GM23338 (cell line): ENCODE results near the gene LAPTM5. TPM values are rescaled to one million over a fixed set of nuclear protein-coding genes. Genes with fewer than 3 reads are reported as not detected.

Source experiments
- ATAC-seq: fragments of 200-7000 bp; cut with Tn5 transposase; 3 replicates; pipeline ENCODE4 v1.9.1; 2020
- DNase-seq: peaks from one replicate; pipeline ENCODE4 v3.0.0-alpha.2; 2015; ENCODE audit warnings: low spot score
- H2AFZ ChIP-seq: fragments of 200-600 bp; sonication (generic); 2 replicates; pipeline ENCODE4 v1.8.0; 2016; ENCODE audit warnings: antibody characterized with exemption, mild to moderate bottlenecking, moderate library complexity
- H3F3A ChIP-seq: fragments of 200-600 bp; sonication (generic); replicated peaks from 2 replicates; pipeline ENCODE4 v1.8.0; 2017; ENCODE audit warnings: antibody characterized with exemption, mixed run types, low read depth
- H3K27ac ChIP-seq: fragments of 200-600 bp; sonication (generic); 2 replicates; pipeline ENCODE4 v1.6.1; 2016; ENCODE audit warnings: low read depth
- H3K27me3 ChIP-seq: fragments of 200-600 bp; sonication (generic); 2 replicates; pipeline ENCODE4 v1.8.0; 2016; ENCODE audit warnings: mild to moderate bottlenecking, mixed run types, moderate library complexity; ENCODE audit not compliant: insufficient read depth
- H3K36me3 ChIP-seq: fragments of 200-600 bp; sonication (generic); 2 replicates; pipeline ENCODE4 v1.8.0; 2016; ENCODE audit warnings: mild to moderate bottlenecking; ENCODE audit not compliant: insufficient read depth
- H3K4me1 ChIP-seq: fragments of 200-600 bp; sonication (generic); 2 replicates; pipeline ENCODE4 v1.8.0; 2016; ENCODE audit warnings: mild to moderate bottlenecking, moderate library complexity; ENCODE audit not compliant: insufficient read depth
- H3K4me2 ChIP-seq: fragments of 200-600 bp; sonication (generic); 2 replicates; pipeline ENCODE4 v1.7.1; 2017; ENCODE audit warnings: mixed run types
- H3K4me3 ChIP-seq: fragments of 200-600 bp; sonication (generic); 2 replicates; pipeline ENCODE4 v1.6.1; 2016; ENCODE audit warnings: mixed run types
- H3K79me2 ChIP-seq: fragments of 200-600 bp; sonication (generic); replicated peaks from 2 replicates; pipeline ENCODE4 v1.8.0; 2017; ENCODE audit warnings: mild to moderate bottlenecking; ENCODE audit not compliant: insufficient read depth
- H3K9me2 ChIP-seq: fragments of 200-600 bp; sonication (generic); 2 replicates; pipeline ENCODE4 v1.8.0; 2017; ENCODE audit not compliant: insufficient read depth
- H4K20me1 ChIP-seq: fragments of 200-600 bp; sonication (generic); replicated peaks from 2 replicates; pipeline ENCODE4 v1.8.0; 2017; ENCODE audit warnings: mild to moderate bottlenecking; ENCODE audit not compliant: insufficient read depth
- H3K27ac Mint-ChIP-seq: 2 replicates; pipeline ENCODE4 v1.8.0; 2020; ENCODE audit warnings: inconsistent platforms, mild to moderate bottlenecking, moderate library complexity, mixed read lengths
- H3K27me3 Mint-ChIP-seq: 3 replicates; pipeline ENCODE4 v1.8.0; 2022; ENCODE audit warnings: low read depth, mild to moderate bottlenecking, moderate library complexity, mixed read lengths, inconsistent platforms; ENCODE audit not compliant: insufficient read depth, poor library complexity
- H3K36me3 Mint-ChIP-seq: 3 replicates; pipeline ENCODE4 v1.8.0; 2021; ENCODE audit warnings: low read depth, mild to moderate bottlenecking, inconsistent platforms, moderate library complexity, mixed read lengths
- H3K4me1 Mint-ChIP-seq: 3 replicates; pipeline ENCODE4 v1.8.0; 2020; ENCODE audit warnings: mild to moderate bottlenecking, inconsistent platforms, mixed read lengths
- H3K4me3 Mint-ChIP-seq: 3 replicates; pipeline ENCODE4 v1.8.0; 2021; ENCODE audit warnings: moderate library complexity, mild to moderate bottlenecking, inconsistent platforms, mixed read lengths
- H3K9me3 Mint-ChIP-seq: 3 replicates; pipeline ENCODE4 v1.8.0; 2020; ENCODE audit warnings: moderate library complexity, mild to moderate bottlenecking, inconsistent platforms, mixed read lengths
- CREB1 ChIP-seq: fragments of 250-450 bp; sonication (Bioruptor Pico); IDR thresholded peaks from 2 replicates; pipeline ENCODE4 v1.5.0; 2020; ENCODE audit warnings: low read depth, mild to moderate bottlenecking, moderate library complexity
- CTCF ChIP-seq, 2 experiments: fragments of 200-600 bp in 1 of 2; sonication (generic) in 1 of 2; conservative IDR thresholded peaks; 2 replicates each; pipeline versions ENCODE4 v1.5.1 to v1.6.1; 2016 to 2017; ENCODE audit warnings: antibody characterized with exemption in 2 of 2, low read depth in 2 of 2, mild to moderate bottlenecking in 2 of 2, moderate library complexity in 1 of 2
- ETS1 ChIP-seq: IDR thresholded peaks from 2 replicates; pipeline ENCODE4 v1.6.1; 2016; ENCODE audit warnings: antibody characterized with exemption
- EZH2 ChIP-seq: fragments of 200-600 bp; sonication (generic); IDR thresholded peaks from one replicate; pipeline ENCODE4 v1.8.0; 2017; ENCODE audit warnings: antibody characterized with exemption, mild to moderate bottlenecking, low read depth; ENCODE audit not compliant: unreplicated experiment
- EZH2phosphoT487 ChIP-seq: fragments of 200-600 bp; sonication (generic); IDR thresholded peaks from one replicate; pipeline ENCODE4 v1.8.1; 2018; ENCODE audit warnings: antibody characterized with exemption; ENCODE audit not compliant: unreplicated experiment
- JUNB ChIP-seq: IDR thresholded peaks from one replicate; pipeline ENCODE4 v1.6.1; 2016; ENCODE audit warnings: antibody characterized with exemption; ENCODE audit not compliant: unreplicated experiment
- NANOG ChIP-seq: IDR thresholded peaks from 2 replicates; pipeline ENCODE4 v1.6.1; 2016; ENCODE audit warnings: antibody characterized with exemption, borderline replicate concordance
- POLR2AphosphoS5 ChIP-seq: IDR thresholded peaks from 2 replicates; pipeline ENCODE4 v1.6.1; 2016; ENCODE audit warnings: antibody characterized with exemption, low read depth
- REST ChIP-seq: IDR thresholded peaks from one replicate; pipeline ENCODE4 v1.6.1; 2018; ENCODE audit warnings: antibody characterized with exemption; ENCODE audit not compliant: unreplicated experiment
- STAT1 ChIP-seq: IDR thresholded peaks from one replicate; pipeline ENCODE4 v1.6.1; 2016; ENCODE audit warnings: antibody characterized with exemption; ENCODE audit not compliant: unreplicated experiment
- ZNF114 ChIP-seq: fragments of 250-450 bp; sonication (Bioruptor Pico); IDR thresholded peaks from 2 replicates; pipeline ENCODE4 v1.5.0; 2020; ENCODE audit warnings: mild to moderate bottlenecking, moderate library complexity
- ZNF331 ChIP-seq: fragments of 250-450 bp; sonication (Bioruptor Pico); IDR thresholded peaks from 2 replicates; pipeline ENCODE4 v1.5.0; 2020; ENCODE audit warnings: low read depth, mild to moderate bottlenecking, moderate library complexity
- ZNF462 ChIP-seq: fragments of 250-450 bp; sonication (Bioruptor Pico); IDR thresholded peaks from 2 replicates; pipeline ENCODE4 v1.5.0; 2020; ENCODE audit warnings: mild to moderate bottlenecking, moderate library complexity
- polyA plus RNA-seq: library from polyadenylated mRNA; unstranded; fragments of >200 nt; fragmentation: Nextera tagmentation; extraction: Ambion mirVana; gene quantifications from 2 replicates; pipeline ENCODE4 v1.2.1, GENCODE V29; 2016
- total RNA-seq: library from RNA; depleted of rRNA; stranded (reverse); fragments of >200 nt; shearing (Covaris generic); gene quantifications from 2 replicates; pipeline ENCODE4 v1.2.3, GENCODE V29; 2014

Gene LAPTM5
- total and polyA plus RNA-seq, 2 experiments from 2014 or later = 0.21 TPM; not detected in 1

GRCh38 chr1:30739601-30740000 is 18.0 kb downstream of the LAPTM5 start:
- no peak for DNase-seq
- Mint-ChIP-seq H3K27ac (no peak overlapping the region), H3K9me3 (peaks cover 4% of the 10 kb centered on the region; the same call in 1 of the 3 replicates), H3K27me3 (peaks cover 19% of the 10 kb centered on the region), H3K36me3 (no peaks in the 10 kb centered on the region), H3K4me3 (no peak overlapping the region), H3K4me1 (peaks cover 10% of the 10 kb centered on the region)
- Histone ChIP-seq H3K4me1 (no peaks in the 10 kb centered on the region), H2AFZ (no peak overlapping the region), H3K27me3 (no peaks in the 10 kb centered on the region), H3K4me2 (no peak overlapping the region), H3K36me3 (no peaks in the 10 kb centered on the region), H3F3A (no peaks in the 10 kb centered on the region), H4K20me1 (no peaks in the 10 kb centered on the region), H3K4me3 (no peak overlapping the region), H3K9me2 (no peaks in the 10 kb centered on the region), H3K79me2 (no peaks in the 10 kb centered on the region), H3K27ac (no peak overlapping the region)
- TF ChIP-seq CTCF (conservative IDR thresholded peaks at IDR 0.05; ENCODE audit: low read depth in 2 of 2) = no peak
- no peak for TF ChIP-seq EZH2
- no peak for TF ChIP-seq ZNF114 (CRISPR knock-in tag)
- TF ChIP-seq JUNB = no peak
- no peak for TF ChIP-seq EZH2phosphoT487
- no peak for TF ChIP-seq ETS1
- TF ChIP-seq NANOG = no peak
- TF ChIP-seq POLR2AphosphoS5 = no peak
- no peak for TF ChIP-seq REST
- TF ChIP-seq ZNF462 (CRISPR knock-in tag) = no peak
- TF ChIP-seq CREB1 (CRISPR knock-in tag) = no peak
- no peak for TF ChIP-seq STAT1
- TF ChIP-seq ZNF331 (CRISPR knock-in tag) = no peak
- no peak for ATAC-seq
